ENCODE measurements around the gene RALGAPA1.
"Not testable (repeated sequence)": the region's sequence is repeated elsewhere in the genome, so short reads cannot be mapped to it uniquely, and the experiment has no call there.

RALGAPA1 gene

DNA sequence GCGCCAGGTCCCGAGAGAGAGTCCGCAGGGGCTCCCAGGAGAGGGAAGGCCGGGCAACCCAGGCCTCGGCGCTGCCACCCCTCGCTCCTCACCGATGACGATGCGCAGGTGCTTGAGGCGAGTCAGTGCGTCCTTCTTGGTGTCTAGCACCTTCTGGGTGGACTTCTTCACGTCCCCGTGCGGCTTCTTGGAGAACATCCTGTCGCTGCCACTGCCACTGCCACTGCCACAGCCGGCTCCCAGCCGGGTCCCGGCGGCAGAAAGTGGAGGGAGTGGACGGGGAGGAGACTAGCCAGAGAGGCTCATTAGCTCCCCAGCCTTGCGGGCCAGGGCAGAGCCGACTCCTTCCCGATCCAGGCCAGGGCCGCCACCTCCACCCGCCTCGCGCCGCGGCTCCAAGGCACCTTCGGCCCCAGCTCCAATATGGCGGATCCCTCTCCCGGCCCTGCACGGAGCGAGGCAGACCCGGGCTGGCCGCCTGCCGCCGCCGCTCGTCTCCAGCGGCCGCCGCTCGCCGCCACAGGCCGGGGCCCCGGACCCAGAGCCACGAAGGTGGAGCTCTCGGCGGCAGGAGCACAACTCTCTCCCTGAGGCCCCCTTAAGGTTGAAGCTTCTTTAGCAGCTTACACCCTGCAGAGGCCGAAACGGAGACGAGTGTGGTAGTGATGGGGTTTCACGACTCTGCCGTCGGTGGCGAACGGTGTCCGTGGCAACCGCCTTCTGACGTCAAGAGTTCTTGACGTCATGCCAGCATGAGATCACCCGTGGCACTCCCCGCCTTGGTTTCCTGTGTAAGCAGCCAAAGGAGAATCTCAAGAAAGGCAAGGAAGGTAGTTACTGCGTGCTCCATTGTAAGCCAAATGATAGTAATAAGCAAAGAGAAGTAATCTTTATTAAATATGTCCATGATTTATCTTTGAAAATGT, at the start of gene RALGAPA1:
Gene RALGAPA1 (minus strand): TSS at position 658 of the 926 bp plus-strand sequence. CDS start 460 bp downstream, at position 198.
- DNase-seq (ENCODE audit: low read depth, low spot score) = peak; percentile 92

GRCh38 chr14:35858521-35859209, 49.6 kb upstream of the RALGAPA1 start:
- no peak for DNase-seq (ENCODE audit: low read depth, low spot score)

DNA sequence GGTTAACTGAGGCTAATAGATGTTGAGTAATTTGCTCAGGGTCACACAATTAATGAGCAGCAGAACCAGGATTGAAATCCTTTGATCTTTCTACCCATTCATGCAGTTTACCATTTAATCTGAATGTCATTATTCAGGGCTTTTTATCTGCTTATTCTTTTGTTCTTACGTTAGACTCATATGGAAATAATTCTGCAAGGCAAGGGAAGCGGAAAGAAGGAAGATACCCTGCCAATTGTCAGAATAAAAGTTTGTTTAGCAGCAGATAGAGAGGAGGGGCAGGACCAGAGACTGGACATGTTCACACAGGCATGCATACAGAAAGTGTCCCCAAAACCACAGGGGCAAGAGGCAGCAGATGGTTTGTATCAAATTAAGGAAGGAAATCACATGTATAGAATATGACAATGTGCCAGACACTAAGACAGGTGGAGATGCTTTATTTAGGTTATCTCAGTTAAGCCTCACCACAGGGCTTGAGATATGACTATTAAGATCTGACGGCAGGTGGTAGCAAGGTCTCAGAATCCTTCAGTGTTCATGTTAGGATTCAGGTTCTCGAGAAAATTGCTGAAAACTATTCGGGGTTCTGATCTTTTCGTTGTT, 46.9 kb upstream of the RALGAPA1 start:
- DNase-seq (ENCODE audit: low read depth, low spot score) = no peak

DNA sequence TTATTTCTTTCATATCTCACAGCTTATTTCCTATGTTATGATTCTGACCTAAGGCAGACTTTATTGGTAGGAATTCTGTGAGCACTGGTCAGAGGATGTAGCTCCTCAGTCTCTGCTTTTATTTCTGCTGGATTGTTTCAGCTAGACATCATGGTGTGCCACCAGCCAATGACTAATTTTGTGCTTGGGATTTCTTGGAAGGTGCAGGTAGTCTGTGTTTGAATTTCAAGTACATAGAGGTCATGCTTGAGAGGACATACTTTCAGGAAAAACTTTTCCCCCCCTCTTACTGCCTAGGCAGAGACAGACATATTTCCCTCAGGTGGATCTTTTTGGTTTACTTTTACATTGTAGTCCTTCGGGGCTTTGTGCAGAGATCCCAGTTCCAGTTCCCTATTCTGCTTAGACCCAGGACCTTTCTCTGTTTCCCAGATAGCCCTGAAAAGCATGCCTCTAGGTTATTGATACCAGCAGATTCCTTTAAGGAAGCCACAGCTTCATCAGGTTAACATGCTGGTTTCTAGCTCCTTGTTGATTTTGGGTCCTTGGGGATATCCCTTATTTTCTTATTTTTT, 45.7 kb upstream of the RALGAPA1 start:
- DNase-seq (ENCODE audit: low read depth, low spot score) = no peak

DNA sequence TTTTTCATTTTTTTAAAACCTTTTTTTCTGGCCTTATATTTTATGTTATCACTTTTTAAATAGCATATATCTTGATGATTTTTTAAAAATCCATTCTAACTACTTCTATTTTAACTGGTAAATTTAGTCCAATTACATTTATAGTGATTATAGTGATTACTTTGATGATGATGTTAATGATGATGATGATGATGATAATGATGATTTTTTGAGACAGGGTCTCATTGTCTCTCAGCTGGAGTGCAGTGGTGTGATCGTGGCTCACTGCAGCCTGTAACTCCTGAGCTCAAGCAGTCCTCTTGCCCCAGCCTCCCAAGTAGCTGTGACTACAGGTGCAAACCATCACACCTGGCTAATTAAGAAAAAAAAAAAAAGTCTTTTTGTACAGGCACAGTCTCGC, 44.1 kb upstream of the RALGAPA1 start:
- no peak for DNase-seq (ENCODE audit: low read depth, low spot score)

DNA sequence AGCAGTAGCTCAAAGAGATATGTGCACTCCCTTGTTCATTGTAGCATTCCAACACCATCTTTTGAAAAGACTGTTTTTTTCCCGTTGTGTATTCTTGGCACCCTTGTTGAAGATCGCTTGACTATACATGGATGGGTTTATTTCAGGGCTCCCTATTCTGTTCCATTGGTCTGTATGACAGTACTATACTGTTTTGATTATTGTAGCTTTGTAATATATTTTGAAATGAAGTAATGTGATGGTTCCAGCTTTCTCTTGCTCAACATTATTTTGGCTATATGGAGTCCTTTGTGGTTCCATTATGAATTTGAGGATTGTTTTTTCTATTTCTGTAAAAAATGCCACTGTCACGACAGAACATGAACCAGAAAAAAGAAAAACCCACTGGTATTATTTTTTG, 42.7 kb upstream of the RALGAPA1 start:
- no peak for DNase-seq (ENCODE audit: low read depth, low spot score)

DNA sequence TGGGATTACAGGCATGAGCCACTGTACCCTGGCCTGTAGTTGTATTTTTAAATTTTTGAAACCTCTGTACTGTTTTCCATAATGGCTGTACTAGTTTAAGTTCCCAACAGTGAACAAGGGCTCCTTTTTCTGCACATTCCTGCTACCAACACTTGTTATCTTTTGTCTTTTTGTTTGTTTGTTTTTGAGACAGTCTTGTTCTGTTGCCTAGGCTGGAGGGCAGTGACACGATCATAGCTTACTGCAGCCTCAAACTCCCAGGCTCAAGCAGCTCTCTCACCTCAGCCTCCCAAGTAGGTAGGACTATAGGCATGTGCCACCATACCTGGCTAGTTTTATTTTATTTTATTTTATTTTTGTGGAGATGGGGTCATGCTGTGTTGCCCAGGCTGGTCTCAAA, 40.0 kb upstream of the RALGAPA1 start:
- DNase-seq (ENCODE audit: low read depth, low spot score) = no peak

GRCh38 chr14:35847636-35848035, 38.5 kb upstream of the RALGAPA1 start:
- DNase-seq (ENCODE audit: low read depth, low spot score) = no peak

- no peak for DNase-seq (ENCODE audit: low read depth, low spot score)
Observed at GRCh38 chr14:35844494-35844893, 35.4 kb upstream of the RALGAPA1 start.

- DNase-seq (ENCODE audit: low read depth, low spot score) = not testable (repeated sequence)
Observed at GRCh38 chr14:35842245-35842644, 33.1 kb upstream of the RALGAPA1 start.

DNA sequence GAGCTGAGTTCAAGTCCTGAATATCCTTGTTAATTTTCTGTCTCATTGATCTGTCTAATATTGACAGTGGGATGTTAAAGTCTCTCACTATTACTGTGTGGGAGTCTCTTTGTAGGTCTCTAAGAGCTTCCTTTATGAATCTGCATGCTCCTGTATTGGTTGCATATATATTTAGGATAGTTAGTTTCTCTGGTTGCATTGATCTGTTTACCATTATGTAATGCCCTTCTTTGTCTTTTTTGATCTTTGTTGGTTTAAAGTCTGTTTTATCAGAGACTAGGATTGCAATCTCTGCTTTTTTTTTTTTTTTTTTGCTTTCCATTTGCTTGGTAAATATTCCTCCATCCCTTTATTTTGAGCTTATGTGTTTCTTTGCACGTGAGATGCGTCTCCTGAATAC, 32.6 kb upstream of the RALGAPA1 start:
- not testable (repeated sequence) for DNase-seq (ENCODE audit: low read depth, low spot score)

DNA sequence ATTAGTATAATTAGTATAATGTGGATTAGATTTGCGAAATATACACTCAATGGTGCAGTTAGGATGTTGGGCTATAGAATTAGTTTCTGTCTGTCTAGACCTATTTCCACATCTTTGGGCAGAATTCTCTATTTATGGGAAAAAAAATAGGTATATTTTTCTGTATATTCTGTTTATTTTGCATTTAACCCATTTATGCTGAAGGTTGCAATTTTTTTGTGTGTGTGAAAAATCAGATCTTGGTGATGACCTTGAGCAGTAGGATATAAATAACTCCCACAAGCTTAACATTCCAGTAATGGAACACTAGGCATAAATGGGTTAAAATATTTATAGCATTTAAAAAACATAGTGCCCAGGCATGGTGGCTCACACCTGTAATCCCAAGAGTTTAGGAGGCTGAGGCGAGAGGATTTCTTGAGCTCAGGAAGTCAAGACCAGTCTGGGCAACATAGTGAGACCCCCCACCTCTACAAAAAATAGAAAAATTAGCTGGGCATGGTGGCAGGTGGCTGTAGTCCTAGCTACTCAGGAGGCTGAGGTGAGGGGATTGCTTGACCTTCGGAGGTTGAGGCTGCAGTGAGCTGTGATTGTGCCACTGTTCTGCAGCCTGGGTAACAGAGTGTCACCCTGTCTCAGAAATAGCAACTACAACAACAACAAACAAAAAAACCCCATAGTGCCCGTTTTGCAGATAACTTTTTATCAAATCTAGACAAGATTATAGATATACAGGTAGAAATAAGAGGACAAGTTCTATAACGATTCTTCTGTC, 26.3 kb upstream of the RALGAPA1 start:
- no peak for DNase-seq (ENCODE audit: low read depth, low spot score)

- no peak for DNase-seq (ENCODE audit: low read depth, low spot score)
Observed at GRCh38 chr14:35829449-35829848, 20.4 kb upstream of the RALGAPA1 start.

GRCh38 chr14:35827678-35828472, 18.8 kb upstream of the RALGAPA1 start:
- no peak for DNase-seq (ENCODE audit: low read depth, low spot score)

GRCh38 chr14:35826952-35827416, 17.9 kb upstream of the RALGAPA1 start:
- DNase-seq (ENCODE audit: low read depth, low spot score) = no peak

- DNase-seq (ENCODE audit: low read depth, low spot score) = peak; percentile 97
Observed at GRCh38 chr14:35826218-35826951, 17.3 kb upstream of the RALGAPA1 start, which contains the start of gene BRMS1L. Gene BRMS1L (plus strand): TSS chr14:35826338. CDS start chr14:35826517, 179 bp downstream.

- no peak for DNase-seq (ENCODE audit: low read depth, low spot score)
Observed at GRCh38 chr14:35825968-35826217, 16.8 kb upstream of the RALGAPA1 start.

- not testable (repeated sequence) for DNase-seq (ENCODE audit: low read depth, low spot score)
Observed at GRCh38 chr14:35824446-35825165, 15.5 kb upstream of the RALGAPA1 start.

GRCh38 chr14:35822501-35822900, 13.4 kb upstream of the RALGAPA1 start:
- DNase-seq (ENCODE audit: low read depth, low spot score) = no peak
